ENCODE measurements around the gene GJC1. TPM values are rescaled to one million over a fixed set of nuclear protein-coding genes. Genes with fewer than 3 reads are reported as not detected.

The GJC1 gene
- total and polyA plus RNA-seq, 2 of the 8 experiments (the other 6 are each of a cell fraction or from before 2014, with no cell fraction given): 29.1 to 154 TPM

DNA sequence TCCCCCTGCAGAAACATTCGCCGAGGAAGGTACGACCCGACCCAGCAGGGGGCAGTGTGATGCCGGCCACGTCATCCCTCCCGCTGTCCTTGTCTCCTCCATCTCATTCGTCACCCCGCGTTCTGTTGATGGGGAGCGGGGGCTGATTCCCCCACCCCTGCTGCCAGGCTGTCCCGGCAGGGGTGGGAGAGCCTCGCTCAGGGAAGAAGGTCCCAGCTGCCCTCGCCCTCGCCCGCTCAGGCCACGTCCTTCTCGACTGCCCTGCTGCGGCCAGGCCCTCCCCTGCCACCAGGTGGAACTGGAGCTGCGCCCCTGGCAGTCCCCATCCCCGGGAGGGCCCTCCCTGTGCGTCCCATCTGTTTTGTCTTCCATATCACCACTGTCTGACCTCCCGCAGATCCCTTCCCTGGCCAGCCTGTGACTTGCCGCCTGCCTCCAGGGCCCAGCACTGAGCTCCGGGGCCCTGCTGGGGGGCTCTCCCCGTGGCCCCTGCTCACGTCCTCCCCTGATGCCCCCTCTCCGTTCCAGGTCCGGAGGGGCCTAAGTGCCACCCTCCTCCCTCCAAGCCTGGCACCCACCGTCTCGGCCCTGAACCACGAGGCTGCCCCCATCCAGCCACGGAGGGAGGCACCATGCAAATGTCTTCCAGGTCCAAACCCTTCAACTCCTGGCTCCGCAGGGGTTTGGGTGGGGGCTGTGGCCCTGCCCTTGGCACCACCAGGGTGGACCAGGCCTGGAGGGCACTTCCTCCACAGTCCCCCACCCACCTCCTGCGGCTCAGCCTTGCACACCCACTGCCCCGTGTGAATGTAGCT, 50.7 kb downstream of the GJC1 start:
- H3K79me2 ChIP-seq (ENCODE audit: control insufficient read depth in 1 of 2, insufficient read depth in 2 of 2, low read length in 2 of 2): no peaks in the 10 kb centered on the region
- CTCF ChIA-PET (ENCODE audit: partially characterized antibody): interaction anchor here (0.6 to 26.7 kb wide), 33 partner anchors 9 to 410 kb away, joined by 3 to 577 read pairs (median 4); partner anchors contain the start of gene HIGD1B
- H3K27me3 ChIP-seq (replicated peaks in 1 of 4; ENCODE audit: control insufficient read depth in 3 of 4, extremely low read depth in 1 of 4, insufficient read depth in 3 of 4, low read length in 3 of 4): peaks cover 3 to 18% (median 12%) of the 10 kb centered on the region in 4 experiments; a peak in 6 of 7 replicates
- POLR2A ChIA-PET (ENCODE audit: partially characterized antibody): interaction anchor here (0.6 to 3.3 kb wide), 12 partner anchors 8 to 105 kb away, joined by 3 to 9 read pairs (median 4); partner anchors contain the start of gene HIGD1B
- DNase-seq (ENCODE audit: low read depth in 1 of 2, low spot score in 2 of 2) (peak; percentile 54 to 92), FAIRE-seq (no peak)
- no peak overlapping the region for H3K23ac ChIP-seq (ENCODE audit: insufficient read length)
- H3K4me2 ChIP-seq (ENCODE audit: insufficient read depth in 1 of 2, low read depth in 2 of 2, low read length in 2 of 2): peak overlapping the region; percentile 0 to 79; a peak in 3 of 4 replicates
- WGBS, 2 experiments (ENCODE audit: extremely low coverage in 1 of 2, insufficient coverage in 1 of 2, insufficient read length in 1 of 2, insufficient replicate concordance in 2 of 2, low coverage in 1 of 2, low lambda C conversion rate in 2 of 2, missing lambda C conversion rate in 1 of 2): 49% methylated on average over 24 of the region's 36 CpGs; no CpG with 5 or more reads in 1 of the 2 experiments
- no peak overlapping the region for H3K14ac ChIP-seq (ENCODE audit: insufficient read length)
- no peaks in the 10 kb centered on the region for H3K79me1 ChIP-seq (ENCODE audit: low read depth, low read length)
- no peak overlapping the region; a peak in 1 of 7 replicates for H3K9ac ChIP-seq (replicated peaks in 1 of 4; ENCODE audit: extremely low read depth in 1 of 4, low read depth in 3 of 4, low read length in 3 of 4)
- no peak overlapping the region for H2BK120ac ChIP-seq (replicated peaks; ENCODE audit: low read depth, low read length)
- peak overlapping the region; percentile 34 for H4K91ac ChIP-seq (replicated peaks; ENCODE audit: insufficient read length, low read length)
- peak overlapping the region; percentile 87 for H4K8ac ChIP-seq (ENCODE audit: extremely low read depth, insufficient read depth, low read length)
- no peak overlapping the region for H3K27ac ChIP-seq (ENCODE audit: low read depth, low read length)
- no peaks in the 10 kb centered on the region for H3K9me3 ChIP-seq (ENCODE audit: insufficient read depth in 2 of 2, low read depth in 1 of 2, low read length in 1 of 2)
- peak overlapping the region; percentile 50; the same call in 1 of the 2 replicates for H2BK12ac ChIP-seq (ENCODE audit: low read depth, low read length)
- peak overlapping the region; percentile 61; the same call in 1 of the 2 replicates for H2BK5ac ChIP-seq (ENCODE audit: low read depth, low read length)
- H2AK5ac ChIP-seq (ENCODE audit: low read depth, low read length): 0 out of 2 replicates have a peak overlapping the region, but pooled peaks have one; percentile 9
- H3K4me3 ChIP-seq (ENCODE audit: extremely low read depth in 1 of 4, insufficient read depth in 2 of 4, low read depth in 3 of 4, low read length in 4 of 4): peak overlapping the region in 3 of 4 experiments; percentile 35 to 55 (median 48); a peak in 6 of 8 replicates
- peak overlapping the region; percentile 72; the same call in 1 of the 2 replicates for H2BK15ac ChIP-seq (ENCODE audit: low read length)
- H2BK20ac ChIP-seq (ENCODE audit: low read length): 0 out of 2 replicates have a peak overlapping the region, but pooled peaks have one; percentile 18
- H2AFZ ChIP-seq (ENCODE audit: low read length): 0 out of 2 replicates have a peak overlapping the region, but pooled peaks have one; percentile 37
- no peak overlapping the region for H3K56ac ChIP-seq (replicated peaks; ENCODE audit: insufficient read length, low read depth, low read length)
- no peaks in the 10 kb centered on the region for H4K20me1 ChIP-seq (replicated peaks in 1 of 2; ENCODE audit: control insufficient read depth in 1 of 2, insufficient read depth in 2 of 2, low read length in 2 of 2)
- H3K18ac ChIP-seq (ENCODE audit: extremely low read depth, low read length): no peak overlapping the region; the same call in none of the 2 replicates
- H3K4me1 ChIP-seq (replicated peaks in 1 of 4; ENCODE audit: control insufficient read depth in 3 of 4, insufficient read depth in 4 of 4, low read length in 3 of 4): peaks cover 0 to 28% (median 19%) of the 10 kb centered on the region in 4 experiments; a peak in 6 of 7 replicates
- peaks cover 6% of the 10 kb centered on the region; the same call in 1 of the 2 replicates for H3K23me2 ChIP-seq (ENCODE audit: low read depth, low read length)
- peak overlapping the region; percentile 4 for H4K5ac ChIP-seq (ENCODE audit: insufficient read length, low read depth, low read length)
- no peaks in the 10 kb centered on the region for H3K36me3 ChIP-seq (ENCODE audit: control insufficient read depth in 2 of 4, insufficient read depth in 4 of 4, low read length in 3 of 4)
- H3K4ac ChIP-seq (replicated peaks; ENCODE audit: insufficient read length, low read depth, low read length): no peak overlapping the region
- TF ChIP-seq RAD21 (IDR thresholded peaks at IDR 0.05 in 1 of 2, conservative IDR thresholded peaks at IDR 0.05 in 1 of 2; ENCODE audit: low read depth in 2 of 2, low read length in 2 of 2) (peak; percentile 52 to 60), JUND (IDR thresholded peaks at IDR 0.05; ENCODE audit: low read length) (peak; percentile 75), CREB1 (IDR thresholded peaks at IDR 0.05) (peak; percentile 95), ASH2L (IDR thresholded peaks at IDR 0.05; ENCODE audit: low read length) (peak; percentile 30), TBP (IDR thresholded peaks at IDR 0.05; ENCODE audit: low read depth, low read length) (no peak)
- TF ChIP-seq, protein P1, sequence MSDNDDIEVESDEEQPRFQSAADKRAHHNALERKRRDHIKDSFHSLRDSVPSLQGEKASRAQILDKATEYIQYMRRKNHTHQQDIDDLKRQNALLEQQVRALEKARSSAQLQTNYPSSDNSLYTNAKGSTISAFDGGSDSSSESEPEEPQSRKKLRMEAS (IDR thresholded peaks at IDR 0.05): 0 out of 2 replicates have a peak, but pooled peaks have one; percentile 11
- TF ChIP-seq, protein P2, sequence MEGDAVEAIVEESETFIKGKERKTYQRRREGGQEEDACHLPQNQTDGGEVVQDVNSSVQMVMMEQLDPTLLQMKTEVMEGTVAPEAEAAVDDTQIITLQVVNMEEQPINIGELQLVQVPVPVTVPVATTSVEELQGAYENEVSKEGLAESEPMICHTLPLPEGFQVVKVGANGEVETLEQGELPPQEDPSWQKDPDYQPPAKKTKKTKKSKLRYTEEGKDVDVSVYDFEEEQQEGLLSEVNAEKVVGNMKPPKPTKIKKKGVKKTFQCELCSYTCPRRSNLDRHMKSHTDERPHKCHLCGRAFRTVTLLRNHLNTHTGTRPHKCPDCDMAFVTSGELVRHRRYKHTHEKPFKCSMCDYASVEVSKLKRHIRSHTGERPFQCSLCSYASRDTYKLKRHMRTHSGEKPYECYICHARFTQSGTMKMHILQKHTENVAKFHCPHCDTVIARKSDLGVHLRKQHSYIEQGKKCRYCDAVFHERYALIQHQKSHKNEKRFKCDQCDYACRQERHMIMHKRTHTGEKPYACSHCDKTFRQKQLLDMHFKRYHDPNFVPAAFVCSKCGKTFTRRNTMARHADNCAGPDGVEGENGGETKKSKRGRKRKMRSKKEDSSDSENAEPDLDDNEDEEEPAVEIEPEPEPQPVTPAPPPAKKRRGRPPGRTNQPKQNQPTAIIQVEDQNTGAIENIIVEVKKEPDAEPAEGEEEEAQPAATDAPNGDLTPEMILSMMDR (IDR thresholded peaks at IDR 0.05; ENCODE audit: control extremely low read depth in 1 of 3, insufficient read depth in 1 of 3, low read depth in 1 of 3, low read length in 3 of 3): peak; percentile 49 to 86 (median 71)

All from H1 (cell line).